Suprapubic skin (tissue), 4 donors: ENCODE data around the gene FLYWCH2.

Source experiments
- CTCF ChIP-seq, 2 donors: fragments of 200-600 bp in 1 of 2; fragments of 450-650 bp in 1 of 2; sonication (generic) in 1 of 2; IDR thresholded peaks; one replicate each; pipeline ENCODE4 v1.5.1; 2016 to 2019; ENCODE audit warnings: antibody characterized with exemption in 2 of 2, mild to moderate bottlenecking in 1 of 2, moderate library complexity in 1 of 2
- EP300 ChIP-seq: sonication (generic); formaldehyde crosslinking; IDR thresholded peaks from one replicate; pipeline ENCODE4 v1.6.1; 2017; ENCODE audit warnings: antibody characterized with exemption
- POLR2A ChIP-seq, 2 donors: fragments of 450-650 bp; IDR thresholded peaks; one replicate each; pipeline ENCODE4 v1.6.1; 2017; ENCODE audit warnings: antibody characterized with exemption in 2 of 2, mild to moderate bottlenecking in 2 of 2, moderate library complexity in 2 of 2
- POLR2AphosphoS5 ChIP-seq, 3 donors: sonication (generic); formaldehyde crosslinking; IDR thresholded peaks; one replicate each; pipeline ENCODE4 v1.6.1; 2017; ENCODE audit warnings: antibody characterized with exemption in 3 of 3

- TF ChIP-seq POLR2A (IDR thresholded peaks at IDR 0.05) (no peak), CTCF (IDR thresholded peaks at IDR 0.05) (no peak), EP300 (no peak), POLR2AphosphoS5 (IDR thresholded peaks at IDR 0.05) (no peak)
Observed at GRCh38 chr16:2854700-2855309, 28.2 kb upstream of the FLYWCH2 start.
